ENCODE results near the gene BBX.

DNA sequence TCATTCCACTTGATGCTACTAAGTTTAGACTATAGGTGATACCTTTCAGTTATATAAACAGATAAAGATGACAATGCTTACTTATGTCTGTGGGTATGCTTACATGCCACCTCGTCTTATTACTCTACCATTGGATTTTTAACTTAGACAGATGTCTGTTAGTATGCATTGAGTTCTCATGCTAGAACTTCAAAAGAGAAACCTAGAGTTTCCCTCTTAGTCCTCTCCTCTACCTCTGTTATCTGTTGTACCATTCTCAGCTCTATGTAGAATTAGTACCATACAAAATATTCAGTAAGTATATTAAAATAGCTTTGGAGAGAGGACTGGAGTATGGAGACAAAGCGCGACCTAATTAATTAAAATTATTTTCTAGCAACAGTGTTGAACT lies 111.3 kb downstream of the BBX start:
- TF ChIP-seq, protein P1, sequence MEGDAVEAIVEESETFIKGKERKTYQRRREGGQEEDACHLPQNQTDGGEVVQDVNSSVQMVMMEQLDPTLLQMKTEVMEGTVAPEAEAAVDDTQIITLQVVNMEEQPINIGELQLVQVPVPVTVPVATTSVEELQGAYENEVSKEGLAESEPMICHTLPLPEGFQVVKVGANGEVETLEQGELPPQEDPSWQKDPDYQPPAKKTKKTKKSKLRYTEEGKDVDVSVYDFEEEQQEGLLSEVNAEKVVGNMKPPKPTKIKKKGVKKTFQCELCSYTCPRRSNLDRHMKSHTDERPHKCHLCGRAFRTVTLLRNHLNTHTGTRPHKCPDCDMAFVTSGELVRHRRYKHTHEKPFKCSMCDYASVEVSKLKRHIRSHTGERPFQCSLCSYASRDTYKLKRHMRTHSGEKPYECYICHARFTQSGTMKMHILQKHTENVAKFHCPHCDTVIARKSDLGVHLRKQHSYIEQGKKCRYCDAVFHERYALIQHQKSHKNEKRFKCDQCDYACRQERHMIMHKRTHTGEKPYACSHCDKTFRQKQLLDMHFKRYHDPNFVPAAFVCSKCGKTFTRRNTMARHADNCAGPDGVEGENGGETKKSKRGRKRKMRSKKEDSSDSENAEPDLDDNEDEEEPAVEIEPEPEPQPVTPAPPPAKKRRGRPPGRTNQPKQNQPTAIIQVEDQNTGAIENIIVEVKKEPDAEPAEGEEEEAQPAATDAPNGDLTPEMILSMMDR (IDR thresholded peaks at IDR 0.05), result no peak
- TF ChIP-seq POLR2A (IDR thresholded peaks at IDR 0.05), result no peak
